HG02588 (cell line): ENCODE data around the gene MEIOB.

ENCODE experiments used
- ATAC-seq: cut with Tn5 transposase; IDR thresholded peaks from one replicate; pipeline ENCODE4 v1.9.1; 2021; ENCODE audit warnings: mild to moderate bottlenecking, moderate library complexity; ENCODE audit not compliant: unreplicated experiment

The MEIOB gene

GRCh38 chr16:1832838-1833454 lies 39.0 kb downstream of the MEIOB start:
- ATAC-seq, result no peak

GRCh38 chr16:1831186-1832075 lies 40.5 kb downstream of the MEIOB start:
- no peak for ATAC-seq

DNA sequence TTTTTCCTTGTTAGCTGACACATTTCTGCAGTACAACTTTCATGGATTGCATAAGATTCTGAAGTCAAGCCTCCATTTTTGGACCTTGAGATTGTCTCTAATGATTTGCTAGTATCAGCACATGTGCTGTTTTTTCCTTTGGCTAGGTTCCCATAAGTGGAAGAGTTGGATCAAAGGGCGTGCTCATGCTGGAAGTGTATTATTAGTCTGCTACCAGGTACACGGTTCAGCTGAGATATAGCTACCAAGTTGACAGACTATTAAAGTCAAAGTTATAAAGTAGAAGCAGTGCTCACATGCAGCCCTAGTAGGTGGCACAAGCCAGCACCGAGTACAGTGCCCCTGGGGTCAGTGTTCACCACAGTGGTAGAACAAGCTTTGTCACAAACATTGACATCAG lies 41.8 kb downstream of the MEIOB start:
- no peak for ATAC-seq

- no peak for ATAC-seq
Measured at GRCh38 chr16:1828645-1829410, 43.1 kb downstream of the MEIOB start.

- ATAC-seq, result peak; percentile 85
Measured at GRCh38 chr16:1826691-1827573, 45.0 kb downstream of the MEIOB start, which contains the start of the genes FAHD1 and HAGH. FAHD1 (plus strand) TSS chr16:1827206; CDS start chr16:1827239, 33 bp downstream. HAGH (minus strand) TSS chr16:1826825; CDS start chr16:1826787, 38 bp downstream.

GRCh38 chr16:1825864-1826690 lies 45.9 kb downstream of the MEIOB start:
- ATAC-seq, result peak; percentile 42

GRCh38 chr16:1825381-1825863 lies 46.5 kb downstream of the MEIOB start:
- ATAC-seq, result no peak

DNA sequence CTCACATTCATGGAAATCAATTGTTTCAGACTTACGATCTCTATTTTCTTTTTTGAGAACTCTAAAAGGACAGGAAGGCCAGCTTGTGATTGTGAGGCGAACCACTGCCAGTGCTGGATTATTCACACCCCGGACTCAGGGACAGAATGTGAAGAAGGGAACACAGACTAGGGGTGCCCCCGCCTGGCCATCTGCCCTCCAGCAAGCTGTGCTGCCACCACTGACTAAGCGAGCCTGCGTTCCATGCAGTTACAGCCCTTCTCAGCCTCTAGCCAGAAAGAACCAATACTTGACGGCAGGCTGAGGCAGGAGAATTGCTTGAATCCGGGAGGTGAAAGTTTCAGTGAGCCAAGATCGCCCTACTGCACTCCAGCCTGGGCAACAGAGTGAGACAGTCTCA lies 48.1 kb downstream of the MEIOB start:
- no peak for ATAC-seq

- no peak for ATAC-seq
Measured at GRCh38 chr16:1822801-1823200, 49.2 kb downstream of the MEIOB start.

GRCh38 chr16:1821861-1822611 lies 49.9 kb downstream of the MEIOB start:
- no peak for ATAC-seq

DNA sequence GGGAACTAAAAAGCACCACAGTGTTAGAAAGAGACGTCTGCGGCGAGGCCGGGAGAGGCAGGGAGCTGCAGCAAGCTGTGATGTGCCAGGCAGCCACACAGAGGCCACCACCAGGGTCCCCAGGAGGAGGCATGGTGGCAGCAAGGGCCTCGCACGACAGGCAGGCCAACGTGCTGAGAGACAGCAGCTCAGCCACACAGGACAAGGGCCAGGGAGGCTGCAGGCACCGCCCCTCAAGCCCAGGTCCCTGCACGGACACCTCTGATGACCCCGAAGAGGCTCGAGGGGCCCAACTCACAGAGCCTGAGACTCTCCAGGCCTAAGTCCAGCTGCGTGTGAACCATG lies 51.0 kb downstream of the MEIOB start:
- ATAC-seq, result no peak

DNA sequence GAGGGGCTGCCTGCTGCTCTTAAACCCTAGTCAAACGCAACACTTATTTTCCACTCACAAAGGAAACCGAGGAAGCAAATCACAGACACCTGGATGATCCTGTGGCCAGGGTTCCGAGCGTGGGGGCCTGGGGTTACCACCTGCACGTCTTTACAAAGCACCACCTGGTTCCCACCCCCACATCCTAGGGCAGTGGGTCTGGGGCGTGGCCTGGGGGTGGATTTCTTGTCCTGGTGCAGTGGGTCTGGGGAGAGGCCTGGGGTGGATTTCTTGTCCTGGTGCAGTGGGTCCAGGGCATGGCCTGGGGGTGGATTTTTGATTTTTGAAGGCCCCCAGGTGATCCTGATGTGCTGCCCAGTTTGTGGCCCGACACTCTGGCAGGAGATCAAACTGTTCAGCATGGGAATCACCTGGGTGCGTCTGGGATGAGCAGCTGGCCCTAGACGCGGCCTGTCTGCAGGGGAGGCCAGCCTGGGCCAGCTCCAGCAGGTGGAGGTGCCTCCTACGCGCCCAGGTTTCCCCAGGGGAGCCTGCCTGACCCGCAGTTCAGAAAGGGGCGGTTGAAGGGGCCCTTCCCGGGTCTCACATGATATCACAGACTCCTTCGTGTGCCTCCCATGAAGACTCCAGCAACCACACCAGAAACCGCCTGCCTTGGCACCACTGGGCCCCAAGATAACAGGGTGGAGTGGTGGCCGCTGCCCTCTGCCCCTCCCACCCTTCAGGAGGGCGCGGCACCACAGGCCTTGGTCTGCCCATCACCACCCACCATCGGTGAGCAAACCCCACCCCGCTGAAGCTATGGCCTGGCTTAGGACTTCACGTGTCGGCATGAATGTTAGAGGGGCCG lies 51.6 kb downstream of the MEIOB start:
- ATAC-seq, result no peak

GRCh38 chr16:1819611-1820010 lies 52.4 kb downstream of the MEIOB start:
- no peak for ATAC-seq

GRCh38 chr16:1818873-1819525 lies 53.0 kb downstream of the MEIOB start:
- ATAC-seq, result no peak

- ATAC-seq, result no peak
Measured at GRCh38 chr16:1818204-1818872, 53.6 kb downstream of the MEIOB start.

DNA sequence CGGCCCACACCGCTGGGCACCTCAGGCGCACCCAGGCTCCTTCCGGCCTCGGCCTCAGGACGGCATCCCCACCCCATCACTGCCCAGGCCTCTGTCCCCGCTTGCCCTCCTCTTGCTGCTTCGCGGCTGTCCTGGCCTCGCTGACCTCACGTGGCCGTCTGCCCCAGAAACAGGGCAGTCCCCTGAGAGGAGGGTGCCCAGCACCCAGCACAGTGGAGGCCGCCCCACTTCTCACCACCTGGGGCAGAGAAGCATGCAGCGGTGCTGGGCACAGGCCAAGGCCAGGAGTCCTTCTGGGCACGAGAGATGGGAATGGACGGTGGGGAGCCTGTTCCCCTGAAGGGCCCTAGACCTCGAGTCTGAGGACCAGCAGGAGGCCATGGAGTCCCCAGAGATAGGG lies 54.2 kb downstream of the MEIOB start:
- no peak for ATAC-seq

GRCh38 chr16:1817276-1817589 lies 54.7 kb downstream of the MEIOB start:
- ATAC-seq, result no peak
